Astrocyte of the spinal cord (primary cell): ENCODE results near the gene TP53TG5.

Experiments
- DNase-seq: peaks from one replicate; pipeline ENCODE4 v3.0.0; 2011; ENCODE audit warnings: low read depth, low spot score
- H3K4me3 ChIP-seq: 2 replicates; pipeline ENCODE4 v1.5.1; 2011; ENCODE audit warnings: low read depth, mild to moderate bottlenecking, low read length, moderate library complexity
- CTCF ChIP-seq: IDR thresholded peaks from 2 replicates; pipeline ENCODE4 v1.5.1; 2012; ENCODE audit warnings: low read depth, mild to moderate bottlenecking, low read length, inconsistent platforms
- in situ Hi-C: cut with HindIII; loops from 2 replicates; pipeline ENCODE4 v1.10.0; 2017; ENCODE audit warnings: low sequenced_read_pairs

Gene TP53TG5

GRCh38 chr20:45347936-45348778 is 30.0 kb downstream of the TP53TG5 start, which contains the start of gene SDC4:
TSS of gene SDC4 (minus strand) at chr20:45348424. CDS start at chr20:45348384, 40 bp downstream.
- in situ Hi-C loops = no loop called here
- peak; percentile 49 for DNase-seq

GRCh38 chr20:45347297-45347935 is 30.7 kb downstream of the TP53TG5 start:
- in situ Hi-C loops = no loop called here

More at GRCh38 chr20:45347936-45348778, 30.0 kb downstream of the TP53TG5 start, which contains the start of gene SDC4:
- no peak for TF ChIP-seq CTCF
- H3K4me3 ChIP-seq = peak within 1 kb of the TSS; percentile 89

DNA sequence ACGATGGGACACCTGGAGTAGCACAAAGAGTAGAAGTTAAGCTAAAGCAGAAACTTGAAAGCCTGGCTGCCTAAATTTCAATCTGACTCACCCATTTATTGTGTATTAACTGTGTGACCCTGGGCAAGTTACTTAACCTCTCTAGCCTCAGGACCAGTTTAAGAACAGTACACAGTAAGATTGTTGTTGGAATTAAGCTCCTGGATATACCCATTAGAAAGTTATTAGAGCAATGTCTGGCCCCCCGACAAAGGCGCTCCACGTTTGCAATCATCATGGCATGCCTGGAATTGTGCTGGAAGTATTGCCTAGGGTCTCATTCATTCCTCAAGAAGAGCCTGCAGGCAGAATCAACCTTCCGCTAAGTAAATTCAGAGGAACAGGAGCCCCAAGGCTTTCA is 31.3 kb downstream of the TP53TG5 start:
- peak overlapping the region; percentile 89 for H3K4me3 ChIP-seq
- in situ Hi-C loops = no loop called here
- DNase-seq = no peak
- TF ChIP-seq CTCF = no peak

More at GRCh38 chr20:45347297-45347935, 30.7 kb downstream of the TP53TG5 start:
- no peak for TF ChIP-seq CTCF
- H3K4me3 ChIP-seq = peak overlapping the region; percentile 89
- DNase-seq = no peak

DNA sequence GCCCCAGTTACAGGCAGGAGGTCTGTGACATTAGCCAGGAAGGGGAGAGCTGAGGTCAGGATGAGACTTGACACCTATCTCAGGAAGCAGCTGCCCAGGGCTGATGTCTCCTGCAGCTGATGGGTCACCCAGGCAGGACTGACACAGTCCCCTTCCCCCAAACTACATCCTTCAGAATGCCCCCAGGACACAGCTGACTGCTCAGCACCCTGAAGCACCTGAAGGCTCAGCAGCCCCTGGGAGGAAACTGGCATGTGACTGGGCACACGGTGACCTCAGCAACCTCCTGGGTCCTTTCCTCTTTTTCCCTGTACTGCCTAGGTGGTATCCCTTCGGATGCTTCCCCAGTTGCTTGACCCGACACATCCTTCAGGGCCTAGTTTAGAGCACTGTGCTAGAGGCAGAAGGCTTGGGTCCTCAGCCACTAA is 31.8 kb downstream of the TP53TG5 start:
- in situ Hi-C loops = no loop called here
- no peak for TF ChIP-seq CTCF
- DNase-seq = no peak
- peak overlapping the region; percentile 89 for H3K4me3 ChIP-seq

DNA sequence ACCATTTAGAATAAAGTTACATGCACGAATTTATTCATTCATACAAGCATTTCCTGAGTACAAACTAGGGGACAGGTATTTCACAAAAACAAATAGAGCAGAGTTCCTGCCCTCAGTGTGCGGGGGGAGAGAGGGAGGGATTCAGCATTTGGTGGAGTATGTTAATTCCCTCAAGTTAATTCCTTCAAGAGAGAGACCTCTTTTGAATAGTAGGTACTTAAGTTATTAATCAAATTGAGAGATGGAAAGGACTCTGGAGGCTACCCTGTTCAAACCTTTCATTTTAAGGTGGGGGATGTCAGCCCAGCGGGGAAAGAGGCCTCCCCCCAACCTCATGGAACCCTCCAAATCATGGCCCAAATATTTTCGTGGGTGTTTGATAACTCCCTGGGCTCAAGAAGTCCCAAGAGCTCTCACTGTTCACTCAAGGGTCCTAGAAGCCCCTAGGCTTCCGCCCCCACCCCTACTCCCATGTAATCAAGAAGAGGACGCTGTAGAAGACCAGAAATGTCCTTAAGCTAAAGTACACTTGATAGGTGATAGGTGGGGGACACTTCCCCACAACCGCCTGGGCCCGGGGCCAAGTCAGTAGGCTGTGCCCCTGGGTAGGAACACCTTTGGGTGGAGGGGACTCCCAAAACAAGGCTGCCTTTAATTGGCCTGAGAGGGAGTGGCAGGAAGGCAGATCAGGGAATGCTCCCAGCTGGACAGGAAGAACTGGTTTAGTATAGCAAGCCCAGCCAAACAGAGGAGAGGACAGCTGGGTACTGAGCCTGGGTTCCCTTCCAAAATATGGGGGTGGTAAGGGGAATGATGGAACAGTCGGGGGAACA is 32.8 kb downstream of the TP53TG5 start:
- no peak for DNase-seq
- in situ Hi-C loops = no loop called here
- peak overlapping the region; percentile 21 for H3K4me3 ChIP-seq

More for the DNA sequence above, 32.8 kb downstream of the TP53TG5 start:
- TF ChIP-seq CTCF = no peak
